Endodermal cell (in vitro differentiated cells): ENCODE measurements around the gene KIFC3. TPM values are rescaled to one million over a fixed set of nuclear protein-coding genes. Genes with fewer than 3 reads are reported as not detected.

Source experiments
- DNase-seq: peaks from one replicate; pipeline ENCODE4 v3.0.0-alpha.2; 2017
- H3K27ac ChIP-seq: 2 replicates; pipeline ENCODE4 v1.5.1; 2013; ENCODE audit warnings: mild to moderate bottlenecking, low read depth, low read length, moderate library complexity
- H3K27me3 ChIP-seq: 2 replicates; pipeline ENCODE4 v1.6.1; 2013; ENCODE audit warnings: mild to moderate bottlenecking, low read length, moderate library complexity; ENCODE audit not compliant: insufficient read depth, control insufficient read depth, poor library complexity, severe bottlenecking
- H3K36me3 ChIP-seq: 2 replicates; pipeline ENCODE4 v1.7.0; 2013; ENCODE audit warnings: mild to moderate bottlenecking, low read length, moderate library complexity; ENCODE audit not compliant: control insufficient read depth, insufficient read depth
- H3K4me1 ChIP-seq: one replicate; pipeline ENCODE4 v1.7.0; 2013; ENCODE audit warnings: low read length; ENCODE audit not compliant: control insufficient read depth, insufficient read depth
- H3K4me3 ChIP-seq: 2 replicates; pipeline ENCODE4 v1.5.1; 2013; ENCODE audit warnings: mild to moderate bottlenecking, low read length, moderate library complexity
- H3K9ac ChIP-seq: 2 replicates; pipeline ENCODE4 v1.6.1; 2013; ENCODE audit warnings: mild to moderate bottlenecking, low read length, moderate library complexity; ENCODE audit not compliant: poor library complexity, severe bottlenecking; ENCODE audit errors: extremely low read depth
- H3K9me3 ChIP-seq: 2 replicates; pipeline ENCODE4 v1.6.1; 2013; ENCODE audit warnings: mild to moderate bottlenecking, low read length, moderate library complexity; ENCODE audit not compliant: control insufficient read depth
- H3K27ac Mint-ChIP-seq: 2 replicates; pipeline ENCODE4 v1.8.0; 2020; ENCODE audit warnings: mixed read lengths
- H3K27me3 Mint-ChIP-seq: 2 replicates; pipeline ENCODE4 v1.8.0; 2021; ENCODE audit warnings: mild to moderate bottlenecking, mixed read lengths; ENCODE audit not compliant: insufficient read depth
- H3K36me3 Mint-ChIP-seq: 2 replicates; pipeline ENCODE4 v1.8.0; 2020; ENCODE audit warnings: low read depth, mixed read lengths
- H3K4me1 Mint-ChIP-seq: 2 replicates; pipeline ENCODE4 v1.8.0; 2020; ENCODE audit warnings: mixed read lengths
- H3K4me3 Mint-ChIP-seq: 2 replicates; pipeline ENCODE4 v1.8.0; 2020; ENCODE audit warnings: mild to moderate bottlenecking, moderate library complexity, mixed read lengths
- H3K9me3 Mint-ChIP-seq: 2 replicates; pipeline ENCODE4 v1.8.0; 2020; ENCODE audit warnings: mild to moderate bottlenecking, mixed read lengths
- CTCF ChIP-seq: fragments of 200-600 bp; sonication (generic); conservative IDR thresholded peaks from 2 replicates; pipeline ENCODE4 v1.5.0; 2021; ENCODE audit warnings: antibody characterized with exemption, mild to moderate bottlenecking
- WGBS, 2 experiments: methylation state at CpG; one replicate each; pipeline versions ENCODE4 v1.1.5 to v1.1.7; 2013; ENCODE audit warnings: missing lambda C conversion rate in 2 of 2, mixed read lengths in 1 of 2; ENCODE audit not compliant: insufficient coverage in 1 of 2, insufficient read length in 1 of 2; 5-methylcytosine and 5-hydroxymethylcytosine counted together
- total RNA-seq, 2 donors: library from RNA; stranded (reverse); fragmentation: NEBNext Ultra II Directional in 1 of 2; extraction: Animal tissue kit (Norgen Biotek cat#: 25700) in 1 of 2; gene quantifications; 2 replicates in 1 of 2; 3 replicates in 1 of 2; pipeline ENCODE4 v1.2.1, GENCODE V29; 2021

KIFC3 gene
- total RNA-seq, 2 donors from 2014 or later, result 39.2 to 39.3 TPM

DNA sequence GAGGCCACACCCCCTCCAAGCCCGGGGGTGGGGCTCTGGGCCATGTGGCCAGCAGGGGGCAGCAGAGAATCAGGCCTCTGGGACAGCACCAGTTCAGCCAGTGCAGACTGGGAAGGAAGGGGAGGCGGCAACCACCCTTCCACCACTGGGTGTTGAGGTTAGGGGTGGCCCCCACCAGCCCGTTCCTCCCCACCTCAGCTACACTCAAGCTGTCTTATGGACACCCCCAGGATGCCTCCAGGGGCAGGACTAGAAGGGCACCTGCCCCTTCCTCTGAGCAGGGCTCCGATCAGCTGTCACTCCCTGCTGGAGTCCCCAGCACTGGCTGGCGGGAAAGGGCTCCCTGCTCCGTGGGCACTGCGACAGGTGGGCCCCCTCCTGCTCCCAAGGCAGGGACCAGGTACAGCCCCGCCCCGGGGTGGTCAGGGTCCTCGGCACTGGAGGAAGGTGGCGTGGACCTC lies 44.9 kb downstream of the KIFC3 start:
- Histone ChIP-seq H3K9ac (no peak overlapping the region), H3K9me3 (no peaks in the 10 kb centered on the region), H3K4me1 (no peaks in the 10 kb centered on the region), H3K36me3 (peaks cover 14% of the 10 kb centered on the region), H3K27me3 (no peaks in the 10 kb centered on the region), H3K4me3 (no peak overlapping the region), H3K27ac (no peak overlapping the region)
- WGBS, 2 experiments, result 66 to 100% methylated on average over 1 to 10 of the region's 11 CpGs
- TF ChIP-seq CTCF, result peak; percentile 98
- Mint-ChIP-seq H3K9me3 (no peaks in the 10 kb centered on the region), H3K36me3 (peaks cover 34% of the 10 kb centered on the region), H3K27me3 (no peaks in the 10 kb centered on the region), H3K27ac (no peak overlapping the region), H3K4me1 (peaks cover 2% of the 10 kb centered on the region), H3K4me3 (no peak overlapping the region)
- peak; percentile 98 for DNase-seq

GRCh38 chr16:57756424-57757325 lies 45.6 kb downstream of the KIFC3 start:
- Histone ChIP-seq H3K4me3 (no peak overlapping the region), H3K36me3 (peaks cover 14% of the 10 kb centered on the region), H3K4me1 (no peaks in the 10 kb centered on the region), H3K9ac (no peak overlapping the region), H3K27ac (no peak overlapping the region), H3K27me3 (no peaks in the 10 kb centered on the region), H3K9me3 (no peaks in the 10 kb centered on the region)
- TF ChIP-seq CTCF, result no peak
- no peak overlapping the region for H3K27ac Mint-ChIP-seq
- H3K4me3 Mint-ChIP-seq, result no peak overlapping the region
- H3K27me3 Mint-ChIP-seq, result no peaks in the 10 kb centered on the region
- peaks cover 36% of the 10 kb centered on the region for H3K36me3 Mint-ChIP-seq
- peaks cover 2% of the 10 kb centered on the region for H3K4me1 Mint-ChIP-seq
- no peaks in the 10 kb centered on the region for H3K9me3 Mint-ChIP-seq
- DNase-seq, result no peak
- WGBS, 2 experiments, result 90 to 91% methylated on average over 9 to 15 of the region's 15 CpGs

GRCh38 chr16:57755726-57756423 lies 46.4 kb downstream of the KIFC3 start:
- Histone ChIP-seq H3K9ac (no peak overlapping the region), H3K4me3 (no peak overlapping the region), H3K27ac (no peak overlapping the region), H3K4me1 (no peaks in the 10 kb centered on the region), H3K9me3 (no peaks in the 10 kb centered on the region), H3K27me3 (no peaks in the 10 kb centered on the region), H3K36me3 (peaks cover 14% of the 10 kb centered on the region)
- H3K9me3 Mint-ChIP-seq, result no peaks in the 10 kb centered on the region
- no peak for TF ChIP-seq CTCF
- 89 to 94% methylated on average over 7 to 17 of the region's 18 CpGs for WGBS, 2 experiments
- DNase-seq, result no peak
- no peak overlapping the region for H3K27ac Mint-ChIP-seq
- H3K4me3 Mint-ChIP-seq, result no peak overlapping the region
- no peaks in the 10 kb centered on the region for H3K27me3 Mint-ChIP-seq
- H3K4me1 Mint-ChIP-seq, result peaks cover 2% of the 10 kb centered on the region
- peaks cover 31% of the 10 kb centered on the region for H3K36me3 Mint-ChIP-seq
